NCI-H524 (cell line): ENCODE measurements around the gene TCF7.

Experiments used
- DNase-seq, 2 experiments: peaks; one replicate each; lab custom pipeline; 2025; lab: John Stamatoyannopoulos, UW

TCF7 gene

GRCh38 chr5:134131165-134131564 lies 16.7 kb downstream of the TCF7 start:
- no peak for DNase-seq

- no peak for DNase-seq
Observed at GRCh38 chr5:134131578-134132350, 17.3 kb downstream of the TCF7 start.

DNA sequence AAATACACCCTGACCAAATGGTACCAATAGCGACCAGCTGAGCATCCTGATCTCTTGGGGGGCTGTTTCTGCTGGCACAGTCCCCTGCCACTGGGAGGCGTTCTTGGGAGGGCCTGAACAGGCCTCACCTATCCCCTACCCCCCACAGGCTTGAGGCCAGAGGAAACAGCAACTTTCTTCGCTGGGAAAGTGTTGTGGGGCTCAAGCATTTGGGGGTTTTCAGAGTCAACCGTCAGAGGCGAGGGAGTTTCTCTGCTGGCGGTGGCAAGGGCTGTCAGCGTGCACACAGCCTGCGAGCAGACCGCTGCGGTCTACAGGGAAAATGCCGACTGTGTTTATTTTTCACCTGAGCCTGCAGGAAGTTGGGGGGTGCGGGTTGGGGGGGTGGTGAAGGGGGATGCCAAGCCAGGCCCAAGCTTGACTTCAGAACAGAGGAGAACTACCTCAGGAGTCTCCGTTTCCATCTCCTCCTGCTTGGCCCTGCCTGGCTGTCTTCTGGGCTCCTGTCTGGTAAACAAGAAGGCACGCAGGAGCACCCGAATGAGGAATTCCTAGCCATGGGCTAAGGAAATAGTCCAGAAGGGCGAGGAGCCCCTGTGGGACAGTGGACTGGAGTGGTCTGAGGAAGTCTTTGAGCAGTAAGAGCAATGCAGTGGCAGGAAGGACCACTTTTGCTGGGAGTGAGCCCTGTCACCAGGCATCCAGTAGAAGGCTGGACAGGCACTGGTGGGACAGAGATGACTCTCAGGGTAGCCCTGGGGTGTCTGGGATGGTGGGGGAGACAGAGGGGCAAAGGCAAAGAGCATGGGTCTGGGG lies 18.1 kb downstream of the TCF7 start:
- DNase-seq, result no peak

- DNase-seq, result no peak
Observed at GRCh38 chr5:134133188-134133994, 18.9 kb downstream of the TCF7 start.

- no peak for DNase-seq
Observed at GRCh38 chr5:134133995-134134541, 19.6 kb downstream of the TCF7 start.

- DNase-seq, result no peak
Observed at GRCh38 chr5:134135091-134135655, 20.7 kb downstream of the TCF7 start.

DNA sequence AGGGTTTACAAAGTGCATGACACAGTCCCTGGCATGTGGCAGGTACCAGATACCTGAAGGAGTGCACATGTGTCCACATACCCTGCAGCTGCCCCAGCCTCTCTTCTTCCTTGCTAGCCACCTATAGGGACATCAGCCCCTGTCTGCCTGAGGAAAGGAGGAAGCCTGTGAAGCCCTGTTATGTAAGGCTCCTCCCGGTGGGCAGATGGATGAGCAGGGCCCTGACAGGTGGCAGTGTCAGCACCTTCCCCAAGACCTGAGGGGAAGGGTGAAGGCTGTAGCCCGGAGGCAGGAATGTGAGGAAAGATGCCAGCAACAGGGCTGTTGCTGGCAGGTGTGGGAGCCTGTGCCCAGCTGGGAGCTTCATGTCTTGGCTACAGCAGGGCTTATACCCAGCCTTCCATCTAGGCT lies 21.7 kb downstream of the TCF7 start:
- peak in 1 of 2 experiments; percentile 8 for DNase-seq

DNA sequence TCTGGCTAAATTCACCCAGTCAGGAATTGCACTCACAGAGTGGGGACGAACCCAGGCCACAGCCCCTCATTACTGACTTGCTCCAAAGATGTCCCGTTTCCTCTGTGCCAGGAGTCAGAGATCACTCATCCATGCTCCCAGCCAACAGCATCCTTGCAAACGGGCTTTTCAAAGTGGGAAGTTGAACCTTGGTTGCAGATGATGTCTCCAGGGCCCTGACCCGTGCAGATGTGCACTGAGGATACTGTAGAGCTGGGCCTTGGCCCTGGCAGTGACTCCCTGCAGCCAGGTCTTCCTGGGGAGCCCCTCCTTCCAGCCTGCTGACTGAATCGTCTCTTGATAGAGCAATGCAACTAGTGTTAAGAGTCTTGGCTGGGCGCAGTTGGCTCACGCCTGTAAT lies 22.3 kb downstream of the TCF7 start:
- DNase-seq, result no peak

GRCh38 chr5:134138416-134139376 lies 24.2 kb downstream of the TCF7 start:
- DNase-seq, result no peak

DNA sequence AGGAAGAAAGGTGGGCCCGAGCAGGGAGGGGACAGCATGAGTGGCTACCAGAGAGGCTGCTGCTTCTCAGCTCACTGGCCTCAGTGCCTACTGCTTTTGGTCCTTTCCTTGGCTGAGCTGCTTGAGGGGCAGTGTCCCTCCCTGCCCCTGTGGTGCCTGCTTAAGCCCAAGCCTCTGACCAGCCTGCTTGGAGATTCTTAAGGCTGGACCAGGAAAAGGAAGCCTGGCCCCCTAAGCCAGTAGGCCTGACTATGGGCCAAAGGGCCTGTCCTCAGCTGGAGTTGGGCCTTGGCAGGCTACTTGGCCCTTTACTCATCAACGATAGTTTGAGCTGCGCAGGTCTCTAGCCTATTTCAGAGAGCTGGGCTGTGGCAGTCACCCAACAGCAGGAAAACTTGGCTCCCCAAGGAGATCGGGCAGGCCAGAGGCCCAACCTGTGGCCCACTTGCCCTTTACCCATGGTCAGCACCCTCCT lies 24.9 kb downstream of the TCF7 start:
- no peak for DNase-seq

GRCh38 chr5:134139891-134140469 lies 25.5 kb downstream of the TCF7 start:
- no peak for DNase-seq

DNA sequence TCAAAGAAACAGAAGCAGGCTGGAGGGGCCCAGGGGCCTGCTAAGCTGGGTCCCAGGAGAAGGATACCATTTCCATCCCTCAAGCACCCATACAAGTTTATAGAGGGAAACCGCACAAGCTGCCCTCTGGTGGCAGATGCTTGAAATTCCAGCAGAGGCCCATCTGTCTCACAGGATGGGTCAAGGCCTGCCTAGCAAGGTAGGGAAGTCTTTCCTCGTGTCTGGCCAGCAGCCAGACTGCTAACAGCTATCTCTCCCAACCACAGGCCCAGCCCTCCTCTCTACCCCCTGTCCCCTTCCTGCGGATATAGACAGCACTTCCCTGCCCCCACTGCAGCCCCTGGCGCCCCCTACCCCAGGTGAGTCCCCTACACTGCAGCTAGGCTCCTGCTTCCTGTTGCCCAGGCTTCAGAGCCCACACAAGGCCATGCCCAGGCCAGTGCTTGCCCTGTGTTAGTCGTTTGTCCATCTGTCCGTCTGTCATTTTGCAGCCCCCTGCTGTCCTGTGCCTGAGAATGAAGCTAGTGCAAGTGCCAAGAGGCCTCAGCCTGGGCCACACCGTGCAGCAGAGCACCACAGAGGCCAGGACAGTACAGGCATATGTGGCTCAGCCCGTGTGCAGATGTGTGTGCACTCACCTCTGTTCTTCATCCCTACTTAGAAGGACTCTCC lies 26.2 kb downstream of the TCF7 start:
- peak; percentile 53 to 78 for DNase-seq

DNA sequence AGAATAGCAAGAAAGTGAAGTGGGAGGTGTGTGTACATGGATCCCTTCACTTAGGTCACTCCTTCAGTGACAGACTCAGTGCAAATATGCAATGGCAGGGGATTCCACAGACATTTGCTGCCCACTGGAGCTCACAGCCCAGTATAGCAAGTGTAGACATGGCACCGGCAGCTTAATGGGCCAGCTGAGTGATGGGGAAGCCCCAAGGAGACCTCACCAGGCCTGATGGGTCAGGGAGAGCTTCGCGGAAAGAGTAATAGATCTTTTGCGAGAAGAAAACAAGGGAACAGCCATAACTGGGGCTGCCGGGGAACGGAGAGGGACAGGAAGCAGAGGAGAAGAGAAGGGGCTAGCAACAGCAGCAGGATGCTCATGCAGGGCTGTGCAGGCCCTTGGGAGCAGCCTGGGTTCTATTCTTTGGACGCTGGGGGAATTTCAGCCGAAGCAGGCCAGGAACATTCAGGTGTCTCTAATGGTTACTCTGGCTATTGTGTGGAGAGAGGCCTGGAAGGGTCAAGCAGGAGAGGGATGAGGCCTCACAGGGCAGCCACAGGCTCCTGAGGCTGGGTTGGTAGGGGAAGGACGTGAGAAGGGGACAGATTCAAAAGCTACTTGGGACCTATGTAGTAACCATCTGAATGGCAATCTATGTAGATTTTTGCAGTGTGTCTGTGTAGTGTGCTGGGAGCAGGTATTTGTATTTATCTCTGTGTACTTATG lies 27.0 kb downstream of the TCF7 start:
- DNase-seq, result no peak

DNA sequence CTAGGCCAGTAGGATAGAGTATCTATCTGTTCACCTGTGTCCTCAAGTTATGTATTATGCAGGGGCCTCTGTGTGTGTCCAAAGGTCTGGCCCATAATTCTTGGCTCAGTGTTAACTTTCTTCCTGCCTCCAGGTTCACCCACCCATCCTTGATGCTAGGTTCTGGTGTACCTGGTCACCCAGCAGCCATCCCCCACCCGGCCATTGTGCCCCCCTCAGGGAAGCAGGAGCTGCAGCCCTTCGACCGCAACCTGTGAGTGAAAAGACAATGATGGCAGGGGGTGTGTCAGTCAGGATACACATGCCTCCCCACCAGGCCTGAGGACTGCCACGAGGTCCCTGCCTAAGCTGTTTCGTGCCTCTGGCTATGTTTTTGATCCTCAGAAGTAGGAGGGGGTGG lies 27.6 kb downstream of the TCF7 start:
- DNase-seq, result no peak

GRCh38 chr5:134142806-134143205 lies 28.3 kb downstream of the TCF7 start:
- no peak for DNase-seq

- no peak for DNase-seq
Observed at GRCh38 chr5:134143431-134143830, 28.9 kb downstream of the TCF7 start.

DNA sequence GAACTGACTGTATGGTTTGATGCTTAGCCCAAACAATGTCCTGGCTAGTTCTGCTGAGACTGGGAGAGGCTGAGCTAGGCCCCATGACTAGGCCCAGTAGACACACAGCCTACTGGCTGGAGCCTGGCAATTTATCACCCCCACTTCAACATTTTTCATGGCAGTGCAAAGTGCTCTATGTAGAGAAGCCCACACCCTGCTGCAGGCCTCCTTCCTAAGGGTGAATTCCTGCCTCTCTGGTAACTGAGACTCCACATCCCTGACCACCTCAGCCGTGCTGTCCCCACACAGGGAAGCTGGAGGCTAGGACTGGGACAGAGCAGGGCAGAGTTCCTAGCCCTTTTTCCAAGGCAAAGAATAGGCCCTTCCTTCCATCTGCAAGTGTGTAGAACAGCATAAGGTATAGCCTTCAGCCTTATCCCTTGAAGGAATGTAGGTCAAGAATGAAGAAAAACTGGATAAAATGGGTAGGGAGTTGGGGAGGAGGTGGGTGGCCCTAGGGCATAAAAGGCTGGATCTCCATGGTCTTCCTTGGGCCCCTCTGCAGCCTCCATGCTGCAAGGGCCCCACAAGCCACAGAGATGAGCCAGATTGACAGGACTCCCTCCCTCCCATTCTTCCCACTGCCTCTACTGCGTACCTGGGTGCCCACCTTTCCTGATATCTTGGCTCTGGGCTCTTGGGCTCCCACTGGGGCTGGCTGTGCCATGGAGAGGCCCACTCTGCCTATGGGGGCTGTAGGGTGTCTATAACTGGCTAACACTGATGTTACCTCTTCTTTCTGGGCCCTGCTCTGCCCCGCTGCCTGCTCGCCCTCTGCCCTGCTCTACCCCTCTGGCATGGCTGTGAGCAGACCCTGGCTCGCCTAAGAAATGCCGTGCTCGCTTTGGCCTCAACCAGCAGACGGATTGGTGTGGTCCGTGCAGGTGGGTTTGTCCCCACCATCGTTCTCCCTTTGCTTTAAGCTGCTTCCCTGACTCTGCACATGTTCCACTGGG lies 29.8 kb downstream of the TCF7 start:
- no peak for DNase-seq
